ENCODE data around the gene PLAGL2. TPM values are rescaled to one million over a fixed set of nuclear protein-coding genes. Genes with fewer than 3 reads are reported as not detected.
A peak's percentile ranks its signal among the peaks of the same experiment; 100 is the strongest.

The PLAGL2 gene
- total RNA-seq, 1 donor from 2014 or later = 16.5 TPM

GRCh38 chr20:32215147-32215546 lies 7.6 kb upstream of the PLAGL2 start:
- TF ChIP-seq EZH2phosphoT487 (IDR thresholded peaks at IDR 0.05) = no peak
- TF ChIP-seq CTCF (IDR thresholded peaks at IDR 0.05) = no peak
- no peak for TF ChIP-seq EZH2 (IDR thresholded peaks at IDR 0.05)
- Histone ChIP-seq H3K4me1 (no peaks in the 10 kb centered on the region), H3K27me3 (no peaks in the 10 kb centered on the region), H2AFZ (replicated peaks) (no peak overlapping the region), H3K27ac (no peak overlapping the region), H4K20me1 (ENCODE audit: low read depth) (no peaks in the 10 kb centered on the region), H3F3A (ENCODE audit: low read depth) (no peaks in the 10 kb centered on the region), H3K79me2 (ENCODE audit: low read depth) (no peaks in the 10 kb centered on the region), H3K36me3 (no peaks in the 10 kb centered on the region), H3K9me3 (ENCODE audit: low read depth) (no peaks in the 10 kb centered on the region), H3K4me3 (no peak overlapping the region), H3K9ac (no peak overlapping the region), H3K4me2 (no peak overlapping the region)
- Mint-ChIP-seq H3K4me1 (peaks cover under 1% of the 10 kb centered on the region), H3K4me3 (no peak overlapping the region), H3K9me3 (no peaks in the 10 kb centered on the region), H3K27me3 (ENCODE audit: insufficient read depth, low read depth) (no peaks in the 10 kb centered on the region), H3K27ac (no peak overlapping the region), H3K36me3 (peaks cover 26% of the 10 kb centered on the region)
- DNase-seq (ENCODE audit: low spot score) = no peak

GRCh38 chr20:32213870-32214269 lies 6.3 kb upstream of the PLAGL2 start:
- Histone ChIP-seq H3K27me3 (no peaks in the 10 kb centered on the region), H3K27ac (no peak overlapping the region), H3K4me3 (no peak overlapping the region), H2AFZ (replicated peaks) (no peak overlapping the region), H3K79me2 (ENCODE audit: low read depth) (peaks cover 2% of the 10 kb centered on the region), H3K36me3 (no peaks in the 10 kb centered on the region), H3K4me2 (no peak overlapping the region), H3K9me3 (ENCODE audit: low read depth) (no peaks in the 10 kb centered on the region), H3K9ac (no peak overlapping the region), H3F3A (ENCODE audit: low read depth) (peaks cover under 1% of the 10 kb centered on the region), H3K4me1 (no peaks in the 10 kb centered on the region), H4K20me1 (ENCODE audit: low read depth) (no peaks in the 10 kb centered on the region)
- Mint-ChIP-seq H3K27ac (no peak overlapping the region), H3K9me3 (no peaks in the 10 kb centered on the region), H3K4me3 (peak overlapping the region; percentile 31), H3K27me3 (ENCODE audit: insufficient read depth, low read depth) (peaks cover 3% of the 10 kb centered on the region), H3K4me1 (peaks cover 12% of the 10 kb centered on the region), H3K36me3 (peaks cover 21% of the 10 kb centered on the region)
- no peak for DNase-seq (ENCODE audit: low spot score)
- TF ChIP-seq CTCF (IDR thresholded peaks at IDR 0.05) = no peak

DNA sequence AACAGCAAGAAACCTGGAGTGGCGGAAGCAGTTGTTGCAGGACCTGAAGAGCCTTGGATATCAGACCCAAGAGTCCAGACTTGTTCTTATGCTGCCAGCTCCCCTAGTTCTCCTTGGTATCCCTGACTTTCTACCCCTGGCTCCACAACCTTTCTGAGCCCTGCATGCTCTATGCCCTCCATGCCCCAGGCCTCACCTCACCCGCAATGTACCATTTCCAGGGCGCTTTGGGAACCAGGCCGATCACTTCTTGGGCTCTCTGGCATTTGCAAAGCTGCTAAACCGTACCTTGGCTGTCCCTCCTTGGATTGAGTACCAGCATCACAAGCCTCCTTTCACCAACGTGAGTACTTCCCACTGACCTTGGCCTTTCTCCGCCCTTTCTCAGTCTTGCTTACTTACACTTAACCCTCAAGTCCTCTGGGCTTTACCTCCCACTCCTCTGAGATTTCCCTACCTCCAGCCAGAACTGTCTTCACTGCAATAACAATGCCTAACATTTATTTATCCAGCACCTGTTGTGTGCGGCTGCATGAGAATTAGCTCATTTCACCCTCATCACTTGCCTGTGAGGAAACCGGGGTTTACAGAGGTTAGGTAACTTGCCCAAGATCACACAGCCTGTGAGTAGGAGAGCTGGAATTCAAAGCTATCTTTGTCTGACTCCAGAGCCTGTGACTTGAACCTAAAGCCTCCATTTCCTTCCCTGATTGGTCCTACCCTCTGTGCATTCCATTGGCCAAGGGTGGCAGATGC lies 2.5 kb upstream of the PLAGL2 start:
- peaks cover 38% of the 10 kb centered on the region for H3K4me1 Mint-ChIP-seq
- H2AFZ ChIP-seq (replicated peaks) = no peak overlapping the region
- peaks cover 10% of the 10 kb centered on the region for H3K4me1 ChIP-seq
- H3K27me3 Mint-ChIP-seq (ENCODE audit: insufficient read depth, low read depth) = peaks cover 7% of the 10 kb centered on the region
- no peaks in the 10 kb centered on the region for H3K9me3 ChIP-seq (ENCODE audit: low read depth)
- DNase-seq (ENCODE audit: low spot score) = no peak
- H3K36me3 ChIP-seq = no peaks in the 10 kb centered on the region
- no peaks in the 10 kb centered on the region for H3K27me3 ChIP-seq
- no peak overlapping the region for H3K27ac Mint-ChIP-seq
- H3K36me3 Mint-ChIP-seq = peaks cover 4% of the 10 kb centered on the region
- no peak overlapping the region for H3K4me2 ChIP-seq
- H3K4me3 Mint-ChIP-seq = peak overlapping the region; percentile 49
- H3F3A ChIP-seq (ENCODE audit: low read depth) = peaks cover 26% of the 10 kb centered on the region
- H4K20me1 ChIP-seq (ENCODE audit: low read depth) = peaks cover 21% of the 10 kb centered on the region
- H3K4me3 ChIP-seq = no peak overlapping the region
- TF ChIP-seq EZH2phosphoT487 (IDR thresholded peaks at IDR 0.05) = no peak
- no peak for TF ChIP-seq CTCF (IDR thresholded peaks at IDR 0.05)
- TF ChIP-seq EZH2 (IDR thresholded peaks at IDR 0.05) = no peak
- H3K79me2 ChIP-seq (ENCODE audit: low read depth) = peaks cover 39% of the 10 kb centered on the region
- H3K27ac ChIP-seq = no peak overlapping the region
- no peaks in the 10 kb centered on the region for H3K9me3 Mint-ChIP-seq
- no peak overlapping the region for H3K9ac ChIP-seq
